ENCODE data around the gene CAMK1D. TPM values are rescaled to one million over a fixed set of nuclear protein-coding genes. Genes with fewer than 3 reads are reported as not detected.
"Not testable (repeated sequence)": the region's sequence is repeated elsewhere in the genome, so short reads cannot be mapped to it uniquely, and the experiment has no call there.

The CAMK1D gene
- total and polyA plus RNA-seq, 2 experiments from 2014 or later, result 3.5 to 6.0 TPM

GRCh38 chr10:12322583-12323131 is 26.7 kb upstream of the CAMK1D start:
- Histone ChIP-seq H4K20me1 (ENCODE audit: insufficient read depth, poor library complexity, severe bottlenecking) (no peaks in the 10 kb centered on the region), H3K4me3 (no peak overlapping the region), H3K4me2 (no peak overlapping the region), H3K27me3 (no peaks in the 10 kb centered on the region), H3K4me1 (ENCODE audit: insufficient read depth) (no peaks in the 10 kb centered on the region), H2AFZ (no peak overlapping the region), H3K9me3 (ENCODE audit: low read depth) (no peaks in the 10 kb centered on the region), H3K27ac (no peak overlapping the region), H3K9me2 (replicated peaks; ENCODE audit: insufficient read depth) (no peaks in the 10 kb centered on the region), H3K79me2 (no peaks in the 10 kb centered on the region), H3K36me3 (replicated peaks; ENCODE audit: insufficient read depth, low read depth) (no peaks in the 10 kb centered on the region)
- WGBS (ENCODE audit: low lambda C conversion rate, missing lambda C conversion rate), result 85% methylated on average over 9 of the region's 9 CpGs
- DNase-seq (ENCODE audit: low spot score), result no peak
- TF ChIP-seq EZH2 (IDR thresholded peaks at IDR 0.05; ENCODE audit: borderline replicate concordance) (no peak), CTCF (IDR thresholded peaks at IDR 0.05; ENCODE audit: poor library complexity) (no peak), EZH2phosphoT487 (IDR thresholded peaks at IDR 0.05; ENCODE audit: low read depth, severe bottlenecking, unreplicated experiment) (no peak)

DNA sequence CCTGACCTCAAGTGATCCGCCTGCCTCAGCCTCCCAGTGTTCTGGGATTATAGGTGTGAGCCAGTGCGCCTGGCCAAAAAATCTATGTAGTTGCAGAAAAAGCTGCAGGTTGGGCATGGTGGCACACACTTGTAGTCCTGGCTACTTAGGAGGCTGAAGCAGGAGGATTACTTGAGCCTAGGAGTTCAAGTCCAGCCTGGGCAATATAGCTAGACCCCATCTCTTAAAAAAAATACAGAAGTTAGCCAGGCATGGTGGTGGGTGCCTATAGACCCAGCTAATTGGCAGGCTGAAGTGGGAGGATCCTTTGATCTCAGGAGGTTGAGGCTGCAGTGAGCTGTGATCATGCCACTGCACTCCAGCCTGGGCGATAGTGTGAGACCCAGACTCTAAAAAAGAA is 24.8 kb upstream of the CAMK1D start:
- no peak overlapping the region for H2AFZ ChIP-seq
- TF ChIP-seq EZH2 (IDR thresholded peaks at IDR 0.05; ENCODE audit: borderline replicate concordance), result no peak
- no peak overlapping the region for H3K27ac ChIP-seq
- H4K20me1 ChIP-seq (ENCODE audit: insufficient read depth, poor library complexity, severe bottlenecking), result no peaks in the 10 kb centered on the region
- no peaks in the 10 kb centered on the region for H3K9me3 ChIP-seq (ENCODE audit: low read depth)
- no peaks in the 10 kb centered on the region for H3K27me3 ChIP-seq
- H3K36me3 ChIP-seq (replicated peaks; ENCODE audit: insufficient read depth, low read depth), result no peaks in the 10 kb centered on the region
- no peaks in the 10 kb centered on the region for H3K4me1 ChIP-seq (ENCODE audit: insufficient read depth)
- H3K4me3 ChIP-seq, result no peak overlapping the region
- no peaks in the 10 kb centered on the region for H3K9me2 ChIP-seq (replicated peaks; ENCODE audit: insufficient read depth)
- no peaks in the 10 kb centered on the region for H3K79me2 ChIP-seq
- H3K4me2 ChIP-seq, result no peak overlapping the region
- no peak for DNase-seq (ENCODE audit: low spot score)
- 96% methylated on average over 3 of the region's 3 CpGs for WGBS (ENCODE audit: low lambda C conversion rate, missing lambda C conversion rate)

GRCh38 chr10:12327074-12327473 is 22.3 kb upstream of the CAMK1D start:
- TF ChIP-seq EZH2phosphoT487 (IDR thresholded peaks at IDR 0.05; ENCODE audit: low read depth, severe bottlenecking, unreplicated experiment), result no peak
- TF ChIP-seq CTCF (IDR thresholded peaks at IDR 0.05; ENCODE audit: poor library complexity), result no peak
- TF ChIP-seq EZH2 (IDR thresholded peaks at IDR 0.05; ENCODE audit: borderline replicate concordance), result no peak
- Histone ChIP-seq H3K4me1 (ENCODE audit: insufficient read depth) (no peaks in the 10 kb centered on the region), H3K79me2 (no peaks in the 10 kb centered on the region), H3K9me3 (ENCODE audit: low read depth) (no peaks in the 10 kb centered on the region), H4K20me1 (ENCODE audit: insufficient read depth, poor library complexity, severe bottlenecking) (no peaks in the 10 kb centered on the region), H3K9me2 (replicated peaks; ENCODE audit: insufficient read depth) (no peaks in the 10 kb centered on the region), H3K4me3 (no peak overlapping the region), H3K27ac (no peak overlapping the region), H3K27me3 (no peaks in the 10 kb centered on the region), H2AFZ (no peak overlapping the region), H3K36me3 (replicated peaks; ENCODE audit: insufficient read depth, low read depth) (no peaks in the 10 kb centered on the region), H3K4me2 (no peak overlapping the region)
- DNase-seq (ENCODE audit: low spot score), result no peak
- 75% methylated on average over 3 of the region's 3 CpGs for WGBS (ENCODE audit: low lambda C conversion rate, missing lambda C conversion rate)

- DNase-seq (ENCODE audit: low spot score), result no peak
- Histone ChIP-seq H3K9me2 (replicated peaks; ENCODE audit: insufficient read depth) (no peaks in the 10 kb centered on the region), H3K36me3 (replicated peaks; ENCODE audit: insufficient read depth, low read depth) (no peaks in the 10 kb centered on the region), H3K79me2 (no peaks in the 10 kb centered on the region), H3K4me3 (no peak overlapping the region), H3K4me2 (no peak overlapping the region), H4K20me1 (ENCODE audit: insufficient read depth, poor library complexity, severe bottlenecking) (no peaks in the 10 kb centered on the region), H3K27me3 (no peaks in the 10 kb centered on the region), H3K9me3 (ENCODE audit: low read depth) (no peaks in the 10 kb centered on the region), H3K27ac (no peak overlapping the region), H3K4me1 (ENCODE audit: insufficient read depth) (no peaks in the 10 kb centered on the region), H2AFZ (no peak overlapping the region)
- TF ChIP-seq EZH2phosphoT487 (IDR thresholded peaks at IDR 0.05; ENCODE audit: low read depth, severe bottlenecking, unreplicated experiment) (no peak), CTCF (IDR thresholded peaks at IDR 0.05; ENCODE audit: poor library complexity) (no peak), EZH2 (IDR thresholded peaks at IDR 0.05; ENCODE audit: borderline replicate concordance) (no peak)
- 86% methylated on average over 2 of the region's 2 CpGs for WGBS (ENCODE audit: low lambda C conversion rate, missing lambda C conversion rate)
Measured at GRCh38 chr10:12327476-12327875, 21.9 kb upstream of the CAMK1D start.

- H3K9me3 ChIP-seq (ENCODE audit: low read depth); DNase-seq (ENCODE audit: low spot score); H3K4me3 ChIP-seq; H3K36me3 ChIP-seq (replicated peaks; ENCODE audit: insufficient read depth, low read depth); H3K79me2 ChIP-seq; H3K27me3 ChIP-seq; H3K27ac ChIP-seq; H3K9me2 ChIP-seq (replicated peaks; ENCODE audit: insufficient read depth); H2AFZ ChIP-seq; H3K4me2 ChIP-seq; H3K4me1 ChIP-seq (ENCODE audit: insufficient read depth); H4K20me1 ChIP-seq (ENCODE audit: insufficient read depth, poor library complexity, severe bottlenecking): not testable (repeated sequence)
- 83% methylated on average over 9 of the region's 9 CpGs for WGBS (ENCODE audit: low lambda C conversion rate, missing lambda C conversion rate)
Measured at GRCh38 chr10:12328312-12328711, 21.0 kb upstream of the CAMK1D start.

Data from hepatocyte (in vitro differentiated cells).